HFFc6 (cell line): Measurements from ENCODE around the gene UTRN. TPM values are rescaled to one million over a fixed set of nuclear protein-coding genes. Genes with fewer than 3 reads are reported as not detected.

Source experiments
- DNase-seq: peaks from one replicate; pipeline ENCODE4 v3.0.0-alpha.2; 2018
- H3K27ac Mint-ChIP-seq: 2 replicates; pipeline ENCODE4 v1.8.0; 2020; ENCODE audit warnings: mild to moderate bottlenecking, mixed read lengths
- H3K27me3 Mint-ChIP-seq: 2 replicates; pipeline ENCODE4 v1.8.0; 2021; ENCODE audit warnings: mild to moderate bottlenecking, moderate library complexity, mixed read lengths; ENCODE audit not compliant: insufficient read depth
- H3K36me3 Mint-ChIP-seq: 2 replicates; pipeline ENCODE4 v1.8.0; 2021; ENCODE audit warnings: low read depth, mixed read lengths
- H3K4me1 Mint-ChIP-seq: 2 replicates; pipeline ENCODE4 v1.8.0; 2020; ENCODE audit warnings: low read depth, mixed read lengths
- H3K4me3 Mint-ChIP-seq: 2 replicates; pipeline ENCODE4 v1.8.0; 2020; ENCODE audit warnings: mild to moderate bottlenecking, moderate library complexity, mixed read lengths
- H3K9me3 Mint-ChIP-seq: 2 replicates; pipeline ENCODE4 v1.8.0; 2020; ENCODE audit warnings: mild to moderate bottlenecking, mixed read lengths
- CTCF ChIP-seq: fragments of 200-600 bp; sonication (generic); IDR thresholded peaks from 2 replicates; pipeline ENCODE4 v1.5.0; 2021; ENCODE audit warnings: antibody characterized with exemption, mild to moderate bottlenecking
- total RNA-seq, 6 experiments: library from RNA; stranded (reverse); fragmentation: NEBNext Ultra II Directional; extraction: Animal tissue kit (Norgen Biotek cat#: 25700); gene quantifications; 2 replicates in 1 of 6; 3 replicates in 5 of 6; pipeline ENCODE4 v1.2.3, GENCODE V29; 2021

UTRN gene
- total RNA-seq, 6 experiments from 2014 or later = 99.6 to 116 (median 109) TPM

GRCh38 chr6:144277174-144277573 lies 8.0 kb upstream of the UTRN start:
- Mint-ChIP-seq H3K36me3 (no peaks in the 10 kb centered on the region), H3K4me1 (peaks cover 6% of the 10 kb centered on the region; the same call in 1 of the 2 replicates), H3K27ac (no peak overlapping the region), H3K9me3 (no peaks in the 10 kb centered on the region), H3K4me3 (no peak overlapping the region), H3K27me3 (no peaks in the 10 kb centered on the region)
- no peak for DNase-seq
- TF ChIP-seq CTCF = no peak

GRCh38 chr6:144277605-144278227 lies 7.4 kb upstream of the UTRN start:
- peaks cover 6% of the 10 kb centered on the region; the same call in 1 of the 2 replicates for H3K4me1 Mint-ChIP-seq
- no peaks in the 10 kb centered on the region for H3K9me3 Mint-ChIP-seq
- no peak overlapping the region for H3K27ac Mint-ChIP-seq
- H3K4me3 Mint-ChIP-seq = no peak overlapping the region
- no peak for TF ChIP-seq CTCF
- no peaks in the 10 kb centered on the region for H3K36me3 Mint-ChIP-seq
- DNase-seq = no peak
- H3K27me3 Mint-ChIP-seq = no peaks in the 10 kb centered on the region

- DNase-seq = no peak
- H3K27me3 Mint-ChIP-seq = no peaks in the 10 kb centered on the region
- H3K9me3 Mint-ChIP-seq = no peaks in the 10 kb centered on the region
- peaks cover 14% of the 10 kb centered on the region for H3K4me1 Mint-ChIP-seq
- H3K4me3 Mint-ChIP-seq = no peak overlapping the region
- H3K27ac Mint-ChIP-seq = no peak overlapping the region
- no peaks in the 10 kb centered on the region for H3K36me3 Mint-ChIP-seq
- no peak for TF ChIP-seq CTCF
These were observed 6.3 kb upstream of the UTRN start for GRCh38 chr6:144278659-144279314.

- Mint-ChIP-seq H3K9me3 (no peaks in the 10 kb centered on the region), H3K27me3 (no peaks in the 10 kb centered on the region), H3K36me3 (no peaks in the 10 kb centered on the region), H3K4me1 (peaks cover 17% of the 10 kb centered on the region), H3K27ac (no peak overlapping the region), H3K4me3 (no peak overlapping the region)
- no peak for TF ChIP-seq CTCF
- DNase-seq = no peak
These were observed 5.5 kb upstream of the UTRN start for GRCh38 chr6:144279484-144280150.

- H3K36me3 Mint-ChIP-seq = peaks cover 8% of the 10 kb centered on the region
- H3K4me1 Mint-ChIP-seq = peaks cover 24% of the 10 kb centered on the region
- DNase-seq = peak; percentile 35
- H3K27me3 Mint-ChIP-seq = no peaks in the 10 kb centered on the region; the same call in 1 of the 2 replicates
- H3K9me3 Mint-ChIP-seq = no peaks in the 10 kb centered on the region
- peak; percentile 69 for TF ChIP-seq CTCF
- peak overlapping the region; percentile 71 for H3K27ac Mint-ChIP-seq
- H3K4me3 Mint-ChIP-seq = peak overlapping the region; percentile 89
These were observed 1.3 kb upstream of the UTRN start for GRCh38 chr6:144283646-144284477.
